ENCODE measurements around the gene PRODH. TPM values are rescaled to one million over a fixed set of nuclear protein-coding genes. Genes with fewer than 3 reads are reported as not detected.
"Not testable (repeated sequence)": the region's sequence is repeated elsewhere in the genome, so short reads cannot be mapped to it uniquely, and the experiment has no call there.

PRODH gene
- total RNA-seq, 1 experiment from 2014 or later: 0.55 TPM

DNA sequence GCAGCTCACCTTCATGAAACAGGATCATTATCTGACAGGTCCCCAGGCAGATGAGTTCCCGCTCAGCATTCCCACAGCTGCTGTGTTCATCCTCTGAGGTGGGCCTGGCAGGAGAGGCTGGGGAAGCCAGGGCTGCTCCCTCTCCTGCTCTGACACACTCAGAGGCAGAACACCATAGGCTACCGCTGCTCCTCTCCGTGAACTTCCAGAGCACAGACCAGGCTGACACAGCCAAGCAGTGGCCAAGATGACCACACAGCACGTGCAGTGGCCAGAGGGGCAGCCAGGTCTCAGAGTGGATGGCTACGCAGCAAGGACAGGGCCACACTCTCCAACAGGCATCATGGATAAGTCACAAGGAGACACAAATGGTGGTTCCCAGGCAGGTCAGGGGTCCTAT lies 8.5 kb downstream of the PRODH start:
- in situ Hi-C loops (cut with HindIII; ENCODE audit: low pct_unique_long_range_greater_than_20kb, low sequenced_read_pairs): no loop called here
- no peak for DNase-seq (ENCODE audit: low read depth, low spot score)

DNA sequence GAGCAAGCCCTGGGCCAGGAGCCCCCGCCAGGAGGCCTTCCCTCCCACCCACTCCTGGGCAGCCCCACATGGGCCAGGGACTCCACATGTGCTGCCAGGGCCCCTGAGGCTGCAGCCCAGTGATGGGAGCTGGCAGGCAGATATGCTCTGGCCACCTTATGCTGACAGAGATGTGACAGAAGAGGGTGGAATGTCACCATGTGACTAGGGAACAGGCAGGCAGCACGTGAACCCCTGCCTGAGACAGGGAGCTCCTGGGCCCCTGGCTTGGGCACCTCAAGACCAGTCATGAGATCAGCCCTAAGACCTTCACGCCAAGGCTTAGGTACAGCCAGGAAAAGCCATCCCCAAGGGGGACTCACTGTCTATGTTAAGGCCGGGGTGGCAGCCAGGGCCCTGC lies 9.1 kb downstream of the PRODH start:
- in situ Hi-C loops (cut with HindIII; ENCODE audit: low pct_unique_long_range_greater_than_20kb, low sequenced_read_pairs): no loop called here
- no peak for DNase-seq (ENCODE audit: low read depth, low spot score)

DNA sequence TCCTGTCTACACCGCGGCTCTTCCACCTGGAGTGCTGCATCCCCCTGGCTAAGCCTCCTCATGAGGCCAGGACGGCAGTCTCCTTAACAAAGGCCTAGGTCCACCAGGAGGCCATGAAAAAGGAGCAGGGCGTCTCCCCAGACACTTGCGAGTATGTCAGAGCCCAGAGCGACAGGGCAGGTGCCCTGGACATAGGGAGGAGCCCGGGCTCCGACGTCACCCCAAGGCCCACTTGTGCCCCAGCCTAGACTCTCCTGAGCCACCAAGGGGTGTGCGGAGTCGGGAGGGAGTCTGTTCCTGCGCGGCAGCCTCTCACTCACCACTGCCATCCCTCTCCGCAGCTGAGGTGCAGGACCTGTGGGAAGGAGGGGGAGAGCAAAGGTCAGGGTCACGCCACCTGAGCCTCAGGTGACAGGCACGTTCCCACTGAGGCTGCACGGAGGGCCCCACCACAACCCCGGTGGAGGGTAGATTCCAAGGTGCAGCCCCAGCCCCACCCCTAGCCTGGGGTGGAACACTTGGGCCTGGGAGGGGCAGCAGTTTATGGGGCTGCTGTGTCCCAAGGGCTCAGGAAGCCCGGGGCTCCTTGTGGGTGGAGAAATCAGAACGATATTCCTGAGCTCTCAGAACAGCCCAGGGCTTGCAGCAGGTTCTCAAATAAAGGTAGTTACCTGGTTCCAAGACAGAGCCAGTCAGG lies 10.6 kb downstream of the PRODH start:
- in situ Hi-C loops (cut with HindIII; ENCODE audit: low pct_unique_long_range_greater_than_20kb, low sequenced_read_pairs): no loop called here

DNA sequence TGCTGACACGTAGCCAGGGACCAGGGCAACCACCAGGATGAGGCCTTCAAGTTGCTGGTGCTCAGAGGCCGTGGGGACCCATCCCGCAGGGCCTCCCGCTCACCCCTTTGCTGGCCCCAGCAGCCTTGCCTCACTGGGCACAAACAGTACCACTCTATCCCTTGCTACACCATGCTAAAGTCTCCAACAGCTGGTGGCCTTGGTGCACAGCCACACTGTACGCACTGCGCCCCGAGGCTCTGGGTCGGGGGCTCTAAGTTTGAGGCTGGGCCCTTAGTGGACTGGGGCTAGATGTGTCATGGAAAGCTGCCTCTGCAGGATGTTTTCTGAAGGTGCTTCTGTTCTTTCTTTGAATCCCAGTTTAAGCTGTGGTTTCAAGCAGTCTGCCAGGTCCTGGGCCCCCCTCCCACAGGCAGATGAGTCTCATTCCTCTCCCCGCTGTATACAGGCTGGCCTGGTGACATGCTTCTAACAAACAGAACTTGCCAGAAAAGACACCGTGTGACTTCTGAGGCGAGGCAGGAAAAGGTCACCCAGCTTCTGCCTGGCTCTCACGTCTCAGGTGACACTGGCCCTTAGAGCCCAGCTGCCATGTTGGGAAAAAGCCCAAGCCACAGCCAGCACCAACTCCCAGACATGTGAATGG lies 15.7 kb downstream of the PRODH start:
- DNase-seq (ENCODE audit: low read depth, low spot score); in situ Hi-C loops (cut with HindIII; ENCODE audit: low pct_unique_long_range_greater_than_20kb, low sequenced_read_pairs): not testable (repeated sequence)

More for the DNA sequence above, 10.6 kb downstream of the PRODH start:
- no peak for DNase-seq (ENCODE audit: low read depth, low spot score)

DNA sequence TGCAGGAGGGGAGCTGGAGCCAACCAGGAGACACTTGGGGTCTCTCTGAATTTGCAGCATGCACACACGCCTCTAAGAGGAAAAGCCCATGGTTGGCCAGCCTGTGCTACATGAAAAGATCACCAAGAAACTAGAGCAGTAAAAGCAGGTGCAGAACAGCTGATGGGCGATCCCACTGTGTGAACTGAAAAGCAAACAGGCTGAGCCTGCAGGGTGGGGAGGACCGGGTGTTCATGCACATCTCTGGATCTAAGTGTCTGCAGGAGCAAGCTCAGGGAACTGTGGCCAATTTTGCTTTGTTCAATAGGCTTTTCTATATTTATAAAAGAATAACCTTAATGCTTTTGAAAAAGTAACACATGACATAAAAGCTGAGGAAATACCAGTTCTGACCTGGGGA lies 18.3 kb downstream of the PRODH start:
- in situ Hi-C loops (cut with HindIII; ENCODE audit: low pct_unique_long_range_greater_than_20kb, low sequenced_read_pairs): not testable (repeated sequence)

DNA sequence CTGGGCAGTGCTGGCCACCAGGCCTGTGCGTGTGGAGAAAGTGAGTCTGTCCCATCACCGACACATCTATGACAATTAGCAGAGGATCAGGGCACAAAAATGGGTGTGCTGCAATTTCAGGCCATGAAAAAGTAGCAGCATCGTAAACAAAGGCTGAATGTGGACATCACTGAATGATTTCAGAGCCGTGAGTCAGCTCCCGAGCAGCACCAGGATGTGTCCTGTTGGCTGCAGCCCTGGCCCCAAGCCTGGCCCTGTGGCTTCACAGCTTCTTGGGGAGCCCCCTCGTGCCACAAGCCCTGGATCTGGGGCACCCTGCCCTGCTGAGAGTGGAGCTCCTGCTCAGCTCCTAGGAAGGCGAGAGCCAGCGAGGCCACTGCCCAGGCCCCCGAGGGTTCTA lies 20.5 kb downstream of the PRODH start:
- DNase-seq (ENCODE audit: low read depth, low spot score); in situ Hi-C loops (cut with HindIII; ENCODE audit: low pct_unique_long_range_greater_than_20kb, low sequenced_read_pairs): not testable (repeated sequence)

More for the DNA sequence above, 18.3 kb downstream of the PRODH start:
- not testable (repeated sequence) for DNase-seq (ENCODE audit: low read depth, low spot score)

DNA sequence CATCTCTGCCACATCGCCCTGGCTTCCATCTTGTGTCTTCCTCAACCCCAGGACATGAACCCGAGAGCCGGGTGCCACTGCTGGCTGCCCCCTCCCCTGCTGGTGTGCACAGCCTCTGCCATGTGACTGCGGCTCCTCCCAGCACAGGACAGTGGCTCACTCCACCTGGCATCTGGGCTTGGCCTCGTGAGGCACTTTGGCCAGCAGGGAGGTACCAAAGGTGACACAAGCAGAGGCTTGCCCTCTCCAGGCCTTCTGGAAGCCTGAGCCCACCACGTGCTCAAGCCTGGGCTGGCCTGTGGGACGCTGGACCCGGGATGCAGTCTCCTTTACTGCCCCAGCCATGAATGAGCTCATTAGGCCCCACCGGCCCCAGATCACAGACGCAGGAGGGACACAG lies 21.5 kb downstream of the PRODH start:
- DNase-seq (ENCODE audit: low read depth, low spot score); in situ Hi-C loops (cut with HindIII; ENCODE audit: low pct_unique_long_range_greater_than_20kb, low sequenced_read_pairs): not testable (repeated sequence)

DNA sequence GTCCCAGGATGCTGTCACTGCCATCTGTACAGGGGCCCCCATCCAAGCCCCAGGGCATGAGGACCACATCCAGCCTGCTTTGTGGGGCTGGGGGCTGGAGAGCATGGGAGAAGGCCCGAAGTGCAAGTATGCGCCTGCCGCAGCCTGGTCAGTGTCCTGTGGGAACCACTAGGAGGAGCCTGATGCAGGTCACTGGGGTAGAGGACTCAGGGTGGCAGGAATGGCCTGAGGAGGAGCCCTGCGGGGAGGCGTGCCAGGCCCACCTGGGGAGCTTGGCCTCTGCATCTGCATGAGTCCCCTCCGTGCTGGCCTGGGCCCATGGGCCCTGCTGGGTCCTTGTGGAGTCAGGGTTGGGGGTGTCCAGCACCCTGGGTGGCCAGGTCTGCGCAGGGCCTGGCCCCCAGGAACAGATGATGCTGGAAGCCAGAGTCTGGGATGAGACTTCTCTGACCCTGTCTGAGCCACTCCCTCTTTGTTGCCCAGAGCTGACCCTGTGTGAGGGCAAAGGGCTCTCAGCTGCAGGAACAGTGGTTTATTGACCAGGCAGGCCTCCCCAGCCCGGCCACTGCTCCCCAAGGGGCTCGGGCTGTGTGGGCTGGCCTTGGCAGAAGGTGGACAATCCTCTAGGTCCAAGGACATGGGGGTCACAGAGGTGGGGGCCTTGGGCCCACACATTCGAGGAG lies 23.7 kb downstream of the PRODH start:
- DNase-seq (ENCODE audit: low read depth, low spot score); in situ Hi-C loops (cut with HindIII; ENCODE audit: low pct_unique_long_range_greater_than_20kb, low sequenced_read_pairs): not testable (repeated sequence)

DNA sequence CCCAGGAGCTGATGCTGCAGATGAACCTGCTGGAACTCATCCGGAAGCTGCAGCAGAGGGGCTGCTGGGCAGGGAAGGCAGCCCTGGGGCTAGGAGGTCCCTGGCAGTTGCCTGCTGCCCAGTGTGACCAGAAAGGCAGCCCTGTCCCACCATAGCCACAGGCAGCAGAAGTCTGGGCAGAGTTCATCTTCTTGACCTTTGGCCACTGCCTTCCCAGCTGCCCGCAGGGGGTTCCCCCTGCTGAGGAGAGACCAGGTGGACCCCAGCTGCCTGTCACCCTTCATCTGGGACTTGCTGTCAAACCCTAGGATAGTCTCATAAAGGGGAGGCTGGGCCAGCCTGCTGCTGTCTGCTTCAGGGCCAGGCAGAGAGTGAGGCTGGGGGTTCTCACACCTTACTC lies 24.6 kb downstream of the PRODH start:
- DNase-seq (ENCODE audit: low read depth, low spot score); in situ Hi-C loops (cut with HindIII; ENCODE audit: low pct_unique_long_range_greater_than_20kb, low sequenced_read_pairs): not testable (repeated sequence)

DNA sequence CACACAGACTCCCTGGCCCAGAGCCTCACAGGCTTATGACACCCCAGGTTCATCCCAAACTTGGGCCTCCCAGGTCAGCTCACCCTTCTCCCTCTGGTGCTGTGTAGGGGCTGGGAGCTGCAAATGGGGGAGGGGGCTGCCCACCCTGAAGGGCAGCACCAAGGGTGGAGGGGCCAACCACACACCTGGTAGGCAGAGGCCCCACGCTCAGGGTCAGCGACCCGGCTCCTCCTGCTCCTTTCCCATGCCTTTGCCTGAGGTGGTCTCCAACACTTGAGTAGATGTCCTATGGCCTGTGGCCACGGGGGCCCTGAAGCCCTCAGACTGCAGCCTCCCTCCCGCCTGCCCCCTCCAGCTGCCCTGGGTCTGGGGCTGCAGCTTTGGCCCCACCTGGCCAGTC lies 26.5 kb downstream of the PRODH start:
- in situ Hi-C loops (cut with HindIII; ENCODE audit: low pct_unique_long_range_greater_than_20kb, low sequenced_read_pairs): no loop called here
- DNase-seq (ENCODE audit: low read depth, low spot score): no peak

DNA sequence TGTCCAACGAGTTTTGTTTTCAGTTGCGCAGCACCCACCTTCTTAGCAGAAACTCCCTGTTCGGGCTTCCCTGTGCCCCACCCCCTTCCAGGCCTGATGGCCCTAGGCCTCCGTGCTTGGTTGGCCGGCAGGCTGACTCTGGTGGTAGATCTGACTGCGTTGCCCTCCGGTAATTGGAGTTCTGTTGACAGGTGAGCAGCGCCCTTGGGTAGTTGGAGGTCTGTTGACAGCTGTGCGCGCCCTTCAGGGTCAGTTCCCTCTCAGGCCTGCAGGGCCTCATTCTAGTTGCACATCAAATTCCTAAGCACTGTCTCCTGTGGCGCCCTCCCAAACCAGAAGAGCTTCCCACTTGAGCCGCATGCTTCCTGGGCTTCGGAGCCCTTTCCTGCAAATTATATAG lies 29.2 kb downstream of the PRODH start:
- in situ Hi-C loops (cut with HindIII; ENCODE audit: low pct_unique_long_range_greater_than_20kb, low sequenced_read_pairs): no loop called here
- DNase-seq (ENCODE audit: low read depth, low spot score): no peak

DNA sequence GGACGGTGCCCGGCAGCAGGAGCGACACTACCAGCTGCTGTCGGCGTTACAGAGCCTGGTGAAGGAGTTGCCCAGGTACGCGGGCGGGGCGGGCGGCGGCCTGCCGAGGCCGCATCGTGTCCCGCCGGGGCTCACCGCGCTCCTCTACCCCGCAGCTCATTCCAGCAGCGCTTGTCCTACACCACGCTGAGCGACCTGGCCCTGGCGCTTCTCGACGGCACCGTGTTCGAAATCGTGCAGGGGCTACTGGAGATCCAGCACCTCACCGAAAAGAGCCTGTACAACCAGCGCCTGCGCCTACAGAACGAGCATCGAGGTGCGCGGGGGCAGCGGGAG lies 29.7 kb downstream of the PRODH start:
- in situ Hi-C loops (cut with HindIII; ENCODE audit: low pct_unique_long_range_greater_than_20kb, low sequenced_read_pairs); DNase-seq (ENCODE audit: low read depth, low spot score): not testable (repeated sequence)

DNA sequence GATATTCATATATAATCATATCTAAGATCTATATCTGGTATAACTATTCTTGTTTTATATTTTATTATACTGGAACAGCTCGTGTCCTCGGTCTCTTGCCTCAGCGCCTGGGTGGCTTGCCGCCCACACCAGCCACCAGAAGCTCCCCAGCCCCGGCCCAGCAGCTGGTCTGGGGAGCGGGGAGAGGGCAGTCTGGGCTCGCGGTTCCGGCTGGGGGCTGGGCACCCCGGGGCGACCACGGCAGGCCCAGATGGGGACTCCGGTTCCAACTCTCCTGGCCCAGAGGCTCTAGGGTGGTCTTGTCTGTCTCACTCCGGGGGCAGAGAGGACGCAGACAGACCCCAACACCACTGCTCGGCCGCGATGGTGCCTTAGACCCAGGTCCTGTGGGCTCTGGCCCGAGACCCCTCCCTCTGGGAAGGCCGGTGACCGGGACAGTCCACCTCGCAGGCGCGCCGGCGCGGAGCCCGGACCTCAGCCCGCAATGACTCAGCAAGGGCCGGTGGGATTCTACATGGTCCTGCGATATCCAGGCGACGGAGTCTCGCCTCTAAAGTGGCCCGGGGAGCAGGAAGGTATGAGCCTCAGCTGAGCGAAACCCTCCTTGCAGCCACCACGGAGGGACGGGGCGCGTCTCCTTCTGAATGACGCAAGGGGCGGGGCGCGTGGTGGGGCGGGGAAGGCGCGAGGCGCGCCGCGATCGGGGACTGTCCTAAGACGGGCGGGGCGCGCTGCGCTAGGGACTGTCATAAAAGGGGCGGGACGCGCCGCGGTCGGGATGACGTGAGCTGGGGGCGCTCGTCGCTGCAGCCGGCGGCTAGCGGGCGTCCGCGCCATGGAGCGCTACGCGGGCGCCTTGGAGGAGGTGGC lies 30.3 kb downstream of the PRODH start, which contains the start of gene DGCR6:
Gene DGCR6 (plus strand): TSS at position 781 of the 870 bp plus-strand sequence. CDS start 55 bp downstream, at position 836.
- DNase-seq (ENCODE audit: low read depth, low spot score): no peak
- in situ Hi-C loops (cut with HindIII; ENCODE audit: low pct_unique_long_range_greater_than_20kb, low sequenced_read_pairs): no loop called here

DNA sequence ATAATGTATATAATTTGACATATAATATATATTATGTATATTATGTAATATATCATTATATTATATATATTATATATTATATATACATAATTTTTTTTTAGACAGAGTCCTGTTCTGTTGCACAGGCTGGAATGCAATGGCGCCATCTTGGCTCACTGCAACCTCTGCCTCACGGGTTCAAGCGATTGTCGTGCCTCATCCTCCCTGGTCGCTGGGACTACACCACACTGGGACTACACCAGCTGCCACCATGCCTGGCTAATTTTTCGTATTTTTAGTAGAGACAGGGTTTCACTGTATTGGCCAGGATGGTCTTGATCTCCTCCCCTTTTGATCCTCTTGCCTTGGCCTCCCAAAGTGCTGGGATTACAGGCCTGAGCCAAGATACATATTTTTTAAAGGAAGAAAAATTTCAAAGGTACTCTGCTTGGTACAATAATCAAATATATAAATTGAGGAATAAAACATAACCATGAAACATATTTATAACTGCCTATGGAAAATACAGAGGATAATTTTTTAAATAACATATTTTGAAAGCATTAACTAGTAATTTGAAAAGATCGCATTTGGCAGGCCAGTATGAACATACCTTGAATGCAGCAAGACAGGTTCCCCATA lies 39.9 kb downstream of the PRODH start:
- in situ Hi-C loops (cut with HindIII; ENCODE audit: low pct_unique_long_range_greater_than_20kb, low sequenced_read_pairs); DNase-seq (ENCODE audit: low read depth, low spot score): not testable (repeated sequence)

DNA sequence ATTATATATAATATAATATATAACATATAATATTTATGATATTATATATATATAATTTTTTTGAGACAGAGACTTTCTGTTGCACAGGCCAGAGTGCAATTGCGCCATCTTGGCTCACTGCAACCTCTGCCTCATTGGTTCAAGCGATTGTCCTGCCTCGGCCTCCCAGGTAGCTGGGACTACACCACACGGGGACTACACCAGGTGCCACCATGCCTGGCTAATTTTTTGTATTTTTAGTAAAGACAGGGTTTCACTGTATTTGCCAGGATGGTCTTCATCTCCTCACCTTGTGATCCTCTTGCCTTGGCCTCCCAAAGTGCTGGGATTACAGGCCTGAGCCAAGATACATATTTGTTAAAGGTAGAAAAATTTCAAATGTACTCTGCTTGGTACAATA lies 42.3 kb downstream of the PRODH start:
- DNase-seq (ENCODE audit: low read depth, low spot score); in situ Hi-C loops (cut with HindIII; ENCODE audit: low pct_unique_long_range_greater_than_20kb, low sequenced_read_pairs): not testable (repeated sequence)

DNA sequence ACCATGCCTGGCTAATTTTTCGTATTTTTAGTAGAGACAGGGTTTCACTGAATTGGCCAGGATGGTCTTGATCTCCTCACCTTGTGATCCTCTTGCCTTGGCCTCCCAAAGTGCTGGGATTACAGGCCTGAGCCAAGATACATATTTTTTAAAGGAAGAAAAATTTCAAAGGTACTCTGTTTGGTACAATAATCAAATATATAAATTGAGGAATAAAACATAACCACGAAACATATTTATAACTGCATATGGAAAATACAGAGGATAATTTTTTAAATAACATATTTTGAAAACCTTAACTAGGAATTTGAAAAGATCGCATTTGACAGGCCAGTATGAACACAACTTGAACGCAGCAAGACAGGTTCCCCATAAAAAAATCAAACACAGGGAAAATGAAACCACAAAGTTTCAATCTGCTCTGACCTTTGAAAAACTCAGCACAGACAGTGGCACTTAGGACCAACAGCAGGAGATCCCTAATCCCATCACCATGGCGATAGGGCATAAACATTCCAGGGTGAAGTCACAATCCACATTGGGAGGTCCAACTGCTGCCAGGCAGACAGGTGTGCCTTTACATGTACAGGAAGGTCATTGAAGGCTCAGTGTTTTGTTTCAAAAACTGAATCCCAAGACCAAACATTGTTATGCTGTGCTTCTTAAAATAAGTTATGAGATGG lies 45.4 kb downstream of the PRODH start:
- DNase-seq (ENCODE audit: low read depth, low spot score): not testable (repeated sequence)

DNA sequence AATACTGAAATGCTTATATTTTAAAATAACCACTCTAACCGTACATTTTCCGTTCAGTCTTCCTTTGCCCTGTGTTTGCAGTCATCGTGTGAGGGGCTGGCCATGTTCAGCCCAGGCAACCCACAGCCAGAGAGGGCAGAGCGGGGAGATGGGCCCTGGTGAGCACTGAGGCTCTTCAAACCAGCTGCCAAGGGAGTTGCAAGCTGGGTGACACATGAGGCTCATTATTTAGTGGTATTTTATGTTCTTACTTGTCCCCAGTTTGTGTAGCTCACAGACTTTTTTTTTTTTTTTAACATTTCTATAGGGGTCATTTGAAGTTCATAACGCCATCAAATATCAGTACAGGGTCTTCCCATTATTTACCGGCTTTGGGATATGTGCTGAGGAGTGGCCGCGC lies 48.0 kb downstream of the PRODH start:
- in situ Hi-C loops (cut with HindIII; ENCODE audit: low pct_unique_long_range_greater_than_20kb, low sequenced_read_pairs): no loop called here
- no peak for DNase-seq (ENCODE audit: low read depth, low spot score)

More for the DNA sequence above, 45.4 kb downstream of the PRODH start:
- in situ Hi-C loops (cut with HindIII; ENCODE audit: low pct_unique_long_range_greater_than_20kb, low sequenced_read_pairs): not testable (repeated sequence)
